Urinary bladder (tissue), 2 donors: Measurements from ENCODE around the gene EMC8. TPM values are rescaled to one million over a fixed set of nuclear protein-coding genes. Genes with fewer than 3 reads are reported as not detected.

Experiments used
- polyA plus RNA-seq: library from polyadenylated mRNA; stranded (reverse); fragments of 200-250 nt; gene quantifications from one replicate; pipeline ENCODE4 v1.2.3, GENCODE V29; 2013
- small RNA-seq: library from RNA; depleted of rRNA; stranded (forward); fragments of <200 nt; gene quantifications from one replicate; pipeline ENCODE3, GENCODE V24; 2014
- total RNA-seq: library from RNA; depleted of rRNA; stranded (reverse); fragments of >200 nt; gene quantifications from one replicate; pipeline ENCODE4 v1.2.3, GENCODE V29; 2014
- donor health status: healthy.

EMC8 gene
- total and polyA plus RNA-seq, 2 donors = 15.0 to 19.0 TPM

Small RNA genes within 50 kb of the gene (small RNA-seq; reads per million reads assigned to genes)
- not detected for gene RNU1-103P

Other genes starting within 250 kb of the EMC8 start
- gene GSE1, start 186.2 kb downstream of the EMC8 start, total RNA-seq = 33.4 TPM
- gene GSE1, start 186.2 kb downstream of the EMC8 start, polyA plus RNA-seq = 29.7 TPM
- gene GINS2, start 110.6 kb downstream of the EMC8 start, total RNA-seq = 6.9 TPM
- gene GINS2, start 110.6 kb downstream of the EMC8 start, polyA plus RNA-seq = 0.82 TPM
- 6.6 TPM for gene C16orf74, start 48.4 kb downstream of the EMC8 start, total RNA-seq
- gene C16orf74, start 48.4 kb downstream of the EMC8 start, polyA plus RNA-seq = 10.7 TPM
- 200 TPM for gene COX4I1, start 151 bp upstream of the EMC8 start, total RNA-seq
- gene COX4I1, start 151 bp upstream of the EMC8 start, polyA plus RNA-seq = 764 TPM
- gene IRF8, start 99.6 kb upstream of the EMC8 start, total RNA-seq = 20.6 TPM
- gene IRF8, start 99.6 kb upstream of the EMC8 start, polyA plus RNA-seq = 7.3 TPM